Measurements from ENCODE around the gene ZNF682. TPM values are rescaled to one million over a fixed set of nuclear protein-coding genes. Genes with fewer than 3 reads are reported as not detected.

Gene ZNF682
- total and polyA plus RNA-seq, 2 of the 8 experiments (the other 6 are each of a cell fraction or from before 2014, with no cell fraction given) = 4.3 to 27.5 TPM

DNA sequence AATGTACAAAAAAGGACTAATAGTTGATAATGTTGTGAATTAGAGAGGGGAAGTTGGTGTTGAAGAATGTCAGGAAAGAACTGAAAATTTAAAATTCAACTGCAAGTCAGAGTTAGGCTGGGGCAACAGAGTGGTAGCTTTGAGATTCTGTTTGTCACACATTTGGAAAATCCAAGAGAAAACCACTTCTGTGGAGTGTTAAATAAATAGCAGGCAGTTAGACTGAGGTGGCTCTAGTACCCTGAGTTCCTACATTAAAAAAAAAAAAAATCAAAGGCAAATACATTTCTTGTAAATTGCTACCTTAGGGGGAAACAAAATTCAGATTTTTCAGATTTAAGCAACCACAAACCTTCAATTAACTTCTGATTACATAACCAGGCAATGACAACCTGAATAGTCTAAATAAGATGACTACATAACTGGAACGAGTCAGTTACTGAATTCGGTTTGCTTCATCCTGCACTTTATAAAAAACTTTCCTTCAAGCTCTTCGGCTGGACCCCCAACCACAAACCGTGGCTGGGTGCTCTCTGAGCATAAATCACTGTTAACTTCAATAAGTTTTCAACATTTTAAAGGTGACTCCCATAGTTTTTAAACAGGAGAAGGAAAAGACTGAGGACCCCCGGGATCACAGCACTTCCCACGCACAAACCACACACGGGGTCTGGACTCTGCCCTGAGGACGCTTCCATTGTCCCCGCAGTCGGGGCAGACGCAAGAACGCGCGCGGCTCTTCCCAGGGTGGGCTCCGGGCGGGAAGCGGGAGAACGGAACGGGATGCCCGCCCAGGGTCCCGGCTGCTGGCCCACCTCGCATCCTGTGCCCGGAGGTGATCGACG is 725 bp downstream of the ZNF682 start:
- Histone ChIP-seq H3K9me3 (ENCODE audit: insufficient read depth in 2 of 2, low read depth in 1 of 2, low read length in 1 of 2) (no peaks in the 10 kb centered on the region), H3K79me2 (ENCODE audit: control insufficient read depth in 1 of 2, insufficient read depth in 2 of 2, low read length in 2 of 2) (peaks cover 0 to 34% of the 10 kb centered on the region in 2 experiments; a peak in 3 of 4 replicates), H2AFZ (ENCODE audit: low read length) (no peak overlapping the region; the same call in 1 of the 2 replicates)
- TF ChIP-seq CHD1 (IDR thresholded peaks at IDR 0.05; ENCODE audit: low read depth, low read length) (no peak), KDM1A (IDR thresholded peaks at IDR 0.05; ENCODE audit: borderline replicate concordance, low read length) (no peak), CBX5 (IDR thresholded peaks at IDR 0.05; ENCODE audit: low read depth, low read length) (no peak), JUND (IDR thresholded peaks at IDR 0.05; ENCODE audit: low read length) (no peak), MAFK (IDR thresholded peaks at IDR 0.05; ENCODE audit: low read depth, low read length) (no peak), PHF8 (conservative IDR thresholded peaks at IDR 0.05; ENCODE audit: low read depth, low read length) (no peak), SIX5 (IDR thresholded peaks at IDR 0.05; ENCODE audit: low read depth, low read length) (no peak), TCF12 (IDR thresholded peaks at IDR 0.05; ENCODE audit: low read depth, low read length) (no peak), BCL11A (IDR thresholded peaks at IDR 0.05; ENCODE audit: low read depth in 2 of 2, low read length in 2 of 2) (no peak), FOSL1 (IDR thresholded peaks at IDR 0.05; ENCODE audit: insufficient read depth, low read depth, low read length) (no peak), ZNF274 (IDR thresholded peaks at IDR 0.05; ENCODE audit: borderline replicate concordance, extremely low read depth, low read length) (no peak)

More for the DNA sequence above, 725 bp downstream of the ZNF682 start:
- no peak for DNase-seq (ENCODE audit: low read depth in 1 of 2, low spot score in 2 of 2)
- Histone ChIP-seq H4K8ac (ENCODE audit: extremely low read depth, insufficient read depth, low read length) (peak overlapping the region; percentile 100), H4K91ac (replicated peaks; ENCODE audit: insufficient read length, low read length) (no peak overlapping the region), H4K5ac (ENCODE audit: insufficient read length, low read depth, low read length) (peak overlapping the region; percentile 19), H3K9ac (replicated peaks in 1 of 4; ENCODE audit: extremely low read depth in 1 of 4, low read depth in 3 of 4, low read length in 3 of 4) (peak overlapping the region; percentile 93 to 100 (median 94)), H3K4ac (replicated peaks; ENCODE audit: insufficient read length, low read depth, low read length) (no peak overlapping the region), H2BK12ac (ENCODE audit: low read depth, low read length) (no peak overlapping the region; the same call in 1 of the 2 replicates), H3K23me2 (ENCODE audit: low read depth, low read length) (peaks cover 4% of the 10 kb centered on the region; the same call in 1 of the 2 replicates), H2BK120ac (replicated peaks; ENCODE audit: low read depth, low read length) (no peak overlapping the region), H3K14ac (ENCODE audit: insufficient read length) (no peak overlapping the region), H2AK5ac (ENCODE audit: low read depth, low read length) (no peak overlapping the region), H3K36me3 (ENCODE audit: control insufficient read depth in 2 of 4, insufficient read depth in 4 of 4, low read length in 3 of 4) (peaks cover 0 to 5% (median 0%) of the 10 kb centered on the region in 4 experiments; a peak in 2 of 8 replicates), H3K79me1 (ENCODE audit: low read depth, low read length) (no peaks in the 10 kb centered on the region; the same call in 1 of the 2 replicates), H3K4me1 (replicated peaks in 1 of 4; ENCODE audit: control insufficient read depth in 3 of 4, insufficient read depth in 4 of 4, low read length in 3 of 4) (peaks cover 2 to 7% (median 6%) of the 10 kb centered on the region in 4 experiments; a peak in 3 of 7 replicates), H3K27ac (ENCODE audit: low read depth, low read length) (peak overlapping the region; percentile 95), H2BK5ac (ENCODE audit: low read depth, low read length) (peak overlapping the region; percentile 95; the same call in 1 of the 2 replicates), H4K20me1 (replicated peaks in 1 of 2; ENCODE audit: control insufficient read depth in 1 of 2, insufficient read depth in 2 of 2, low read length in 2 of 2) (peaks cover 0 to 2% of the 10 kb centered on the region in 2 experiments), H3K56ac (replicated peaks; ENCODE audit: insufficient read length, low read depth, low read length) (peak overlapping the region; percentile 21), H3K4me3 (ENCODE audit: extremely low read depth in 1 of 4, insufficient read depth in 2 of 4, low read depth in 3 of 4, low read length in 4 of 4) (peak overlapping the region; percentile 76 to 95 (median 89)), H3K23ac (ENCODE audit: insufficient read length) (no peak overlapping the region), H2BK15ac (ENCODE audit: low read length) (no peak overlapping the region), H3K27me3 (replicated peaks in 1 of 4; ENCODE audit: control insufficient read depth in 3 of 4, extremely low read depth in 1 of 4, insufficient read depth in 3 of 4, low read length in 3 of 4) (no peaks in the 10 kb centered on the region), H3K18ac (ENCODE audit: extremely low read depth, low read length) (no peak overlapping the region), H2BK20ac (ENCODE audit: low read length) (no peak overlapping the region), H3K4me2 (ENCODE audit: insufficient read depth in 1 of 2, low read depth in 2 of 2, low read length in 2 of 2) (peak overlapping the region; percentile 56 to 70)
- POLR2A ChIA-PET (ENCODE audit: partially characterized antibody) = interaction anchor here (0.6 to 3.4 kb wide), 22 partner anchors 10 to 386 kb away, joined by 3 to 46 read pairs (median 5); partner anchors contain the start of genes ZNF90 and ZNF93
- FAIRE-seq = no peak
- 8% methylated on average over 17 of the region's 26 CpGs; no CpG with 5 or more reads in 1 of the 2 experiments for WGBS, 2 experiments (ENCODE audit: extremely low coverage in 1 of 2, insufficient coverage in 1 of 2, insufficient read length in 1 of 2, insufficient replicate concordance in 2 of 2, low coverage in 1 of 2, low lambda C conversion rate in 2 of 2, missing lambda C conversion rate in 1 of 2)
- CTCF ChIA-PET (ENCODE audit: partially characterized antibody) = interaction anchor here (0.6 to 1.4 kb wide), 5 partner anchors 9 to 1456 kb away, joined by 3 read pairs; no protein-coding TSS in a partner anchor
